LHCN-M2 (cell line): ENCODE results near the gene SLC1A5. TPM values are rescaled to one million over a fixed set of nuclear protein-coding genes. Genes with fewer than 3 reads are reported as not detected.
"Not testable (repeated sequence)": the region's sequence is repeated elsewhere in the genome, so short reads cannot be mapped to it uniquely, and the experiment has no call there.

ENCODE experiments used
- DNase-seq: peaks from one replicate; pipeline ENCODE4 v3.0.0-alpha.2; 2012; ENCODE audit warnings: low read depth
- polyA plus RNA-seq: library from polyadenylated mRNA; unstranded; fragments of >200 nt; gene quantifications from one replicate; pipeline ENCODE4 v1.2.1, GENCODE V29; 2012; ENCODE audit warnings: missing spikeins
- total RNA-seq: library from RNA; depleted of rRNA; stranded (reverse); fragments of >200 nt; gene quantifications from 2 replicates; pipeline ENCODE4 v1.2.3, GENCODE V29; 2014; rRNA removed

SLC1A5 gene
- 68.0 and 77.1 TPM in 2 replicates for total RNA-seq
- 54.3 TPM for polyA plus RNA-seq

- DNase-seq = peak; percentile 94
These were observed at the start of gene SLC1A5 for GRCh38 chr19:46788262-46788967. Gene SLC1A5, minus strand, starts transcription at chr19:46788594. Its CDS starts 629 bp downstream, at chr19:46787965.

GRCh38 chr19:46838160-46838559, 49.8 kb upstream of the SLC1A5 start:
- no peak for DNase-seq

GRCh38 chr19:46834984-46835383, 46.6 kb upstream of the SLC1A5 start:
- DNase-seq = no peak

- no peak for DNase-seq
These were observed 45.7 kb upstream of the SLC1A5 start for GRCh38 chr19:46834121-46834520.

GRCh38 chr19:46830864-46831263, 42.5 kb upstream of the SLC1A5 start:
- DNase-seq = no peak

GRCh38 chr19:46828484-46828883, 40.1 kb upstream of the SLC1A5 start:
- DNase-seq = no peak

- no peak for DNase-seq
These were observed 37.3 kb upstream of the SLC1A5 start for GRCh38 chr19:46825731-46826055.

- peak; percentile 32 for DNase-seq
These were observed 36.7 kb upstream of the SLC1A5 start for GRCh38 chr19:46824890-46825730.

GRCh38 chr19:46823049-46823448, 34.7 kb upstream of the SLC1A5 start:
- no peak for DNase-seq

GRCh38 chr19:46822410-46822787, 34.0 kb upstream of the SLC1A5 start:
- not testable (repeated sequence) for DNase-seq

GRCh38 chr19:46821512-46822409, 33.4 kb upstream of the SLC1A5 start:
- no peak for DNase-seq

- peak; percentile 58 for DNase-seq
These were observed 30.4 kb upstream of the SLC1A5 start for GRCh38 chr19:46818812-46819211.

GRCh38 chr19:46815833-46816627, 27.6 kb upstream of the SLC1A5 start:
- DNase-seq = no peak

GRCh38 chr19:46813839-46814358, 25.5 kb upstream of the SLC1A5 start:
- no peak for DNase-seq

- no peak for DNase-seq
These were observed 24.8 kb upstream of the SLC1A5 start for GRCh38 chr19:46812977-46813838.

- DNase-seq = no peak
These were observed 21.3 kb upstream of the SLC1A5 start for GRCh38 chr19:46809534-46810272.

- DNase-seq = no peak
These were observed 18.3 kb upstream of the SLC1A5 start for GRCh38 chr19:46806656-46807055.

- DNase-seq = not testable (repeated sequence)
These were observed 16.0 kb upstream of the SLC1A5 start for GRCh38 chr19:46804432-46804831.

GRCh38 chr19:46803555-46803954, 15.2 kb upstream of the SLC1A5 start:
- no peak for DNase-seq
